Stomach (tissue), 4 donors: Measurements from ENCODE around the gene FOXO6.

ENCODE experiments used
- POLR2A ChIP-seq, 4 donors: fragments of 450-650 bp; IDR thresholded peaks; one replicate each; pipeline ENCODE4 v1.6.1; 2016; ENCODE audit warnings: antibody characterized with exemption in 4 of 4, control low read depth in 2 of 4, mild to moderate bottlenecking in 1 of 4, moderate library complexity in 1 of 4
- TF ChIP-seq, protein P1 (sequence below), 7 experiments: fragments of 450-650 bp in 4 of 7; fragments of 200-600 bp in 3 of 7; sonication (generic) in 3 of 7; IDR thresholded peaks; one replicate each; pipeline ENCODE4 v1.5.1; 2016 to 2019; ENCODE audit warnings: antibody characterized with exemption in 7 of 7, control low read depth in 2 of 7, mild to moderate bottlenecking in 1 of 7

DNA sequence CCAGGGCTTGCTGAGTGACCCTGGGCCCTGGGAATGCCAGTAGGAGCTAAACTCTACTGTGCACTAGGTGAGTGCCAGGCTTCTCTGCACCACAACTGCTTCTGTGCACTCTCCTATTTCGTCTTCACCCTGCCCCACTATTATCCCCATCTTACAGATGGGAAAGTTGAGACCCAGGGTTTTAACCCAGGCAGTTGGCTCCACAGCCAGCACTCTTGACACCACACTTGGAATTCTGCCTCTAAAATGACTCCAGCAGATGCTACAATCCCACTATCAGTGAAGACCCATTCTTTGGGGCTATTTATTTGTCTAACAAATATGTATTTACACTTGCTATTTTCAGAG is 56.1 kb downstream of the FOXO6 start:
- TF ChIP-seq, protein P1, sequence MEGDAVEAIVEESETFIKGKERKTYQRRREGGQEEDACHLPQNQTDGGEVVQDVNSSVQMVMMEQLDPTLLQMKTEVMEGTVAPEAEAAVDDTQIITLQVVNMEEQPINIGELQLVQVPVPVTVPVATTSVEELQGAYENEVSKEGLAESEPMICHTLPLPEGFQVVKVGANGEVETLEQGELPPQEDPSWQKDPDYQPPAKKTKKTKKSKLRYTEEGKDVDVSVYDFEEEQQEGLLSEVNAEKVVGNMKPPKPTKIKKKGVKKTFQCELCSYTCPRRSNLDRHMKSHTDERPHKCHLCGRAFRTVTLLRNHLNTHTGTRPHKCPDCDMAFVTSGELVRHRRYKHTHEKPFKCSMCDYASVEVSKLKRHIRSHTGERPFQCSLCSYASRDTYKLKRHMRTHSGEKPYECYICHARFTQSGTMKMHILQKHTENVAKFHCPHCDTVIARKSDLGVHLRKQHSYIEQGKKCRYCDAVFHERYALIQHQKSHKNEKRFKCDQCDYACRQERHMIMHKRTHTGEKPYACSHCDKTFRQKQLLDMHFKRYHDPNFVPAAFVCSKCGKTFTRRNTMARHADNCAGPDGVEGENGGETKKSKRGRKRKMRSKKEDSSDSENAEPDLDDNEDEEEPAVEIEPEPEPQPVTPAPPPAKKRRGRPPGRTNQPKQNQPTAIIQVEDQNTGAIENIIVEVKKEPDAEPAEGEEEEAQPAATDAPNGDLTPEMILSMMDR (IDR thresholded peaks at IDR 0.05): no peak
- no peak for TF ChIP-seq POLR2A (IDR thresholded peaks at IDR 0.05)
